Measurements from ENCODE around the gene KIAA0513.

- TF ChIP-seq CTCF (IDR thresholded peaks at IDR 0.05; ENCODE audit: borderline replicate concordance, extremely low read depth, low read length, poor library complexity, severe bottlenecking) (no peak), EZH2 (IDR thresholded peaks at IDR 0.05; ENCODE audit: borderline replicate concordance, low read depth, low read length, severe bottlenecking) (no peak)
Measured at GRCh38 chr16:85081038-85081437, 53.4 kb downstream of the KIAA0513 start.

Data from DND-41 (cell line).